Measurements from ENCODE around the gene STXBP6. TPM values are rescaled to one million over a fixed set of nuclear protein-coding genes. Genes with fewer than 3 reads are reported as not detected.

STXBP6 gene
- polyA plus RNA-seq, 1 donor (not counting 4 experiments of a cell fraction or from before 2014, with no cell fraction given) = 1.4 TPM

DNA sequence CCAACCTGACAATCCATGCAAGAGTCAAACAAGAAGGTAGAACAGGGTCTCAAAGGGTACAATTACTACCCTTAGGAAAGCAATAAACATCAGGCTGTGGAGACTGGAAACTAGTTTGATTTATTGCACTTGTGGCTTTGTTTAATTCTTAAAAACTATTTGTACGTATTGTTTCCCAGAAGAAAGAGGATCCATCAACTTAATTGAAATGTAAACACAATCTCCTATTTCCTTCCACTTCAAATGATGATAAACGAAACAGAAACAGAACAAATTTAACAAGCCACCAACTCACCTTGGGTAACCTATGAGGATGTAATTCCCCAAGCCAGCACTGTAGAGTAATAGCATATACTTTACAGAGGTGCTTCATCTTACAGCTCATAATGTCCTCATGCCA lies 8.0 kb downstream of the STXBP6 start:
- H3K36me3 ChIP-seq (ENCODE audit: control insufficient read depth in 2 of 2, extremely low read depth in 1 of 2, insufficient read depth in 2 of 2, low read length in 2 of 2) = no peaks in the 10 kb centered on the region
- no peak overlapping the region for H3K27ac ChIP-seq (ENCODE audit: control insufficient read depth, insufficient read depth, low read length)
- FAIRE-seq = no peak
- H3K4me1 ChIP-seq (ENCODE audit: control insufficient read depth, extremely low read depth, insufficient read depth, low read length) = no peaks in the 10 kb centered on the region
- H3K4me3 ChIP-seq (ENCODE audit: control insufficient read depth in 2 of 3, extremely low read depth in 1 of 3, insufficient read depth in 2 of 3, low read depth in 1 of 3, low read length in 3 of 3) = no peak overlapping the region
- TF ChIP-seq EZH2 (IDR thresholded peaks at IDR 0.05; ENCODE audit: low read length) = no peak
- TF ChIP-seq CTCF (optimal IDR thresholded peaks at IDR 0.05 in 1 of 3, IDR thresholded peaks at IDR 0.05 in 1 of 3, conservative IDR thresholded peaks at IDR 0.05 in 1 of 3; ENCODE audit: extremely low read depth in 1 of 3, insufficient read depth in 2 of 3, low read length in 3 of 3) = no peak
- DNase-seq (ENCODE audit: low read depth, low spot score) = no peak
- H3K9me1 ChIP-seq (ENCODE audit: control insufficient read depth, extremely low read depth, insufficient read depth, low read length) = no peaks in the 10 kb centered on the region
- no peak overlapping the region for H2AFZ ChIP-seq (ENCODE audit: control insufficient read depth, low read length)
- H3K79me2 ChIP-seq (ENCODE audit: control insufficient read depth, insufficient read depth, low read length) = no peaks in the 10 kb centered on the region
- H3K4me2 ChIP-seq (ENCODE audit: control insufficient read depth, extremely low read depth, insufficient read depth, low read depth, low read length) = no peak overlapping the region
- H3K27me3 ChIP-seq (ENCODE audit: control insufficient read depth, extremely low read depth, insufficient read depth, low read length) = no peaks in the 10 kb centered on the region
- dilution Hi-C loops (cut with MboI; ENCODE audit: extremely low pct_ligation_motif_present, low sequenced_read_pairs) = no loop called here
- H3K9ac ChIP-seq (ENCODE audit: control insufficient read depth, extremely low read depth, insufficient read depth, low read length) = no peak overlapping the region
- H4K20me1 ChIP-seq (ENCODE audit: control insufficient read depth, extremely low read depth, insufficient read depth, low read length) = no peaks in the 10 kb centered on the region
- no peaks in the 10 kb centered on the region for H3K9me3 ChIP-seq (ENCODE audit: control insufficient read depth, low read depth, low read length)

GRCh38 chr14:25041484-25041883 lies 8.5 kb downstream of the STXBP6 start:
- no peak for FAIRE-seq
- dilution Hi-C loops (cut with MboI; ENCODE audit: extremely low pct_ligation_motif_present, low sequenced_read_pairs) = no loop called here

More at GRCh38 chr14:25041484-25041883, 8.5 kb downstream of the STXBP6 start:
- Histone ChIP-seq H3K4me3 (ENCODE audit: control insufficient read depth in 2 of 3, extremely low read depth in 1 of 3, insufficient read depth in 2 of 3, low read depth in 1 of 3, low read length in 3 of 3) (no peak overlapping the region), H2AFZ (ENCODE audit: control insufficient read depth, low read length) (no peak overlapping the region), H4K20me1 (ENCODE audit: control insufficient read depth, extremely low read depth, insufficient read depth, low read length) (no peaks in the 10 kb centered on the region), H3K9me1 (ENCODE audit: control insufficient read depth, extremely low read depth, insufficient read depth, low read length) (no peaks in the 10 kb centered on the region), H3K4me2 (ENCODE audit: control insufficient read depth, extremely low read depth, insufficient read depth, low read depth, low read length) (no peak overlapping the region), H3K4me1 (ENCODE audit: control insufficient read depth, extremely low read depth, insufficient read depth, low read length) (no peaks in the 10 kb centered on the region), H3K27me3 (ENCODE audit: control insufficient read depth, extremely low read depth, insufficient read depth, low read length) (no peaks in the 10 kb centered on the region), H3K9me3 (ENCODE audit: control insufficient read depth, low read depth, low read length) (no peaks in the 10 kb centered on the region), H3K9ac (ENCODE audit: control insufficient read depth, extremely low read depth, insufficient read depth, low read length) (no peak overlapping the region), H3K27ac (ENCODE audit: control insufficient read depth, insufficient read depth, low read length) (no peak overlapping the region), H3K79me2 (ENCODE audit: control insufficient read depth, insufficient read depth, low read length) (no peaks in the 10 kb centered on the region), H3K36me3 (ENCODE audit: control insufficient read depth in 2 of 2, extremely low read depth in 1 of 2, insufficient read depth in 2 of 2, low read length in 2 of 2) (no peaks in the 10 kb centered on the region)
- TF ChIP-seq EZH2 (IDR thresholded peaks at IDR 0.05; ENCODE audit: low read length) (no peak), CTCF (optimal IDR thresholded peaks at IDR 0.05 in 1 of 3, IDR thresholded peaks at IDR 0.05 in 1 of 3, conservative IDR thresholded peaks at IDR 0.05 in 1 of 3; ENCODE audit: extremely low read depth in 1 of 3, insufficient read depth in 2 of 3, low read length in 3 of 3) (no peak)
- no peak for DNase-seq (ENCODE audit: low read depth, low spot score)
